Endothelial cell of umbilical vein (primary cell): ENCODE data around the gene LGALS9C.
"Not testable (repeated sequence)": the region's sequence is repeated elsewhere in the genome, so short reads cannot be mapped to it uniquely, and the experiment has no call there.

Experiments
- EZH2 ChIP-seq: IDR thresholded peaks from 2 replicates; pipeline ENCODE4 v1.6.1; 2012; ENCODE audit warnings: borderline replicate concordance, low read depth, mild to moderate bottlenecking, moderate library complexity, low read length, inconsistent platforms; ENCODE audit not compliant: severe bottlenecking
- FOS ChIP-seq: IDR thresholded peaks from 2 replicates; pipeline ENCODE4 v1.6.1; 2011; ENCODE audit warnings: mild to moderate bottlenecking, low read length, moderate library complexity, borderline replicate concordance; ENCODE audit not compliant: insufficient read depth
- MYC ChIP-seq: IDR thresholded peaks from one replicate; pipeline ENCODE4 v1.6.1; 2011; ENCODE audit warnings: mild to moderate bottlenecking, low read depth, low read length
- POLR2A ChIP-seq: IDR thresholded peaks from 2 replicates; pipeline ENCODE4 v1.6.1; 2012; ENCODE audit warnings: low read depth, mild to moderate bottlenecking, control low read depth, low read length
- POLR2AphosphoS5 ChIP-seq: IDR thresholded peaks from 2 replicates; pipeline ENCODE4 v1.6.1; 2012; ENCODE audit warnings: low read depth, mild to moderate bottlenecking, control low read depth, low read length, moderate library complexity; ENCODE audit not compliant: insufficient read depth
- TF ChIP-seq, protein P1 (sequence below), 2 donors: IDR thresholded peaks; 1 replicate in 1 of 2; 2 replicates in 1 of 2; pipeline ENCODE4 v1.5.1; 2011; ENCODE audit warnings: low read length in 2 of 2, mild to moderate bottlenecking in 2 of 2, moderate library complexity in 2 of 2, control low read depth in 1 of 2, inconsistent platforms in 1 of 2, low read depth in 1 of 2; ENCODE audit not compliant: insufficient read depth in 1 of 2; ENCODE audit errors: extremely low read depth in 1 of 2
- TF ChIP-seq, protein P2 (sequence below): IDR thresholded peaks from 2 replicates; pipeline ENCODE4 v1.6.1; 2011; ENCODE audit not compliant: insufficient read depth, insufficient read length

DNA sequence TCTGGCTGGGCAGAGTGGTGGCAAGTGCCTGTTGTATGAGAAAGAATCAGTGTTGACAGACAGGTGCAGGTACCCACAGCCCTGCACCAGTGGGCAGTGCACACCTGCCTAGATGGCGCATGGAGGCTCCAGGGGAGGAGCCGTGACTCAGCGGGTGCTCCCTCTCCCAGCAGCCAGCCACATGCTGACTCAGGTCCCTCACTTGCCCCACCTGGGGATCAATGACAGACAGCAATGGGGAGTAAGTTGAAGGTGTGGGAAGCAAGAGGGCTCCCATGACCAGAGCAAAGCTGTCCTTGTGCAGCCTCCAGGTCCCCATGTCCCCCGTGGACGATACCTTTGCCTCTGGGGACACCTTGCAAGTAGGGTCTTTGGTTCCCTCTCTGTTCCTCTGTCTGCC lies 24.6 kb upstream of the LGALS9C start:
- TF ChIP-seq, protein P1, sequence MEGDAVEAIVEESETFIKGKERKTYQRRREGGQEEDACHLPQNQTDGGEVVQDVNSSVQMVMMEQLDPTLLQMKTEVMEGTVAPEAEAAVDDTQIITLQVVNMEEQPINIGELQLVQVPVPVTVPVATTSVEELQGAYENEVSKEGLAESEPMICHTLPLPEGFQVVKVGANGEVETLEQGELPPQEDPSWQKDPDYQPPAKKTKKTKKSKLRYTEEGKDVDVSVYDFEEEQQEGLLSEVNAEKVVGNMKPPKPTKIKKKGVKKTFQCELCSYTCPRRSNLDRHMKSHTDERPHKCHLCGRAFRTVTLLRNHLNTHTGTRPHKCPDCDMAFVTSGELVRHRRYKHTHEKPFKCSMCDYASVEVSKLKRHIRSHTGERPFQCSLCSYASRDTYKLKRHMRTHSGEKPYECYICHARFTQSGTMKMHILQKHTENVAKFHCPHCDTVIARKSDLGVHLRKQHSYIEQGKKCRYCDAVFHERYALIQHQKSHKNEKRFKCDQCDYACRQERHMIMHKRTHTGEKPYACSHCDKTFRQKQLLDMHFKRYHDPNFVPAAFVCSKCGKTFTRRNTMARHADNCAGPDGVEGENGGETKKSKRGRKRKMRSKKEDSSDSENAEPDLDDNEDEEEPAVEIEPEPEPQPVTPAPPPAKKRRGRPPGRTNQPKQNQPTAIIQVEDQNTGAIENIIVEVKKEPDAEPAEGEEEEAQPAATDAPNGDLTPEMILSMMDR (IDR thresholded peaks at IDR 0.05; ENCODE audit: extremely low read depth in 1 of 2, insufficient read depth in 1 of 2, low read depth in 1 of 2, low read length in 2 of 2), result not testable (repeated sequence)
- TF ChIP-seq POLR2A, MYC, EZH2, POLR2AphosphoS5, FOS: not testable (repeated sequence)
- TF ChIP-seq, protein P2, sequence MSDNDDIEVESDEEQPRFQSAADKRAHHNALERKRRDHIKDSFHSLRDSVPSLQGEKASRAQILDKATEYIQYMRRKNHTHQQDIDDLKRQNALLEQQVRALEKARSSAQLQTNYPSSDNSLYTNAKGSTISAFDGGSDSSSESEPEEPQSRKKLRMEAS, result not testable (repeated sequence)
